Peyer's patch (tissue), 4 donors: ENCODE data around the gene ADISSP. TPM values are rescaled to one million over a fixed set of nuclear protein-coding genes. Genes with fewer than 3 reads are reported as not detected.

ENCODE experiments used
- DNase-seq, 3 donors: peaks; one replicate each; pipeline ENCODE4 v3.0.0-alpha.2; 2017 to 2019
- H3K27ac ChIP-seq, 4 donors: fragments of 200-600 bp; sonication (generic); one replicate each; pipeline ENCODE4 v1.5.1; 2016 to 2019
- H3K27me3 ChIP-seq, 2 donors: fragments of 200-600 bp; sonication (generic); one replicate each; pipeline ENCODE4 v1.5.1; 2019
- H3K36me3 ChIP-seq, 3 donors: fragments of 200-600 bp; sonication (generic); one replicate each; pipeline ENCODE4 v1.5.1; 2016 to 2019
- H3K4me1 ChIP-seq, 4 donors: fragments of 200-600 bp; sonication (generic); one replicate each; pipeline ENCODE4 v1.5.1; 2016 to 2019
- H3K4me3 ChIP-seq, 4 donors: fragments of 200-600 bp; sonication (generic); 1 replicate in 3 of 4; 2 replicates in 1 of 4; pipeline ENCODE4 v1.5.1; 2016 to 2019; ENCODE audit warnings: mild to moderate bottlenecking in 1 of 4
- H3K9me3 ChIP-seq, 4 donors: fragments of 200-600 bp; sonication (generic); one replicate each; pipeline ENCODE4 v1.5.1; 2016 to 2019; ENCODE audit warnings: mild to moderate bottlenecking in 1 of 4
- CTCF ChIP-seq, 6 experiments: fragments of 450-650 bp in 4 of 6; fragments of 200-600 bp in 2 of 6; sonication (generic) in 1 of 6; IDR thresholded peaks; one replicate each; pipeline ENCODE4 v1.5.1; 2017 to 2019; ENCODE audit warnings: antibody characterized with exemption in 6 of 6, mild to moderate bottlenecking in 3 of 6, moderate library complexity in 1 of 6
- POLR2A ChIP-seq, 2 donors: fragments of 450-650 bp; IDR thresholded peaks; one replicate each; pipeline ENCODE4 v1.5.1; 2017; ENCODE audit warnings: antibody characterized with exemption in 2 of 2, mild to moderate bottlenecking in 2 of 2, moderate library complexity in 2 of 2
- total RNA-seq, 4 donors: library from RNA; depleted of rRNA; stranded (reverse); fragments of >200 nt; gene quantifications; one replicate each; pipeline ENCODE4 v1.1.0, GENCODE V29; 2016

ADISSP gene
- total RNA-seq, 4 donors from 2014 or later, result 7.4 to 13.2 (median 10.2) TPM

GRCh38 chr20:3754276-3754630 is 13.3 kb downstream of the ADISSP start:
- Histone ChIP-seq H3K4me3 (no peak overlapping the region), H3K9me3 (no peaks in the 10 kb centered on the region), H3K36me3 (peaks cover 0 to 5% (median 0%) of the 10 kb centered on the region in 3 donors), H3K27me3 (peaks cover 0 to 5% of the 10 kb centered on the region in 2 donors), H3K27ac (no peak overlapping the region), H3K4me1 (peaks cover 0 to 24% (median 2%) of the 10 kb centered on the region in 4 donors)
- DNase-seq, result peak in 1 of 3 donors; percentile 35
- TF ChIP-seq CTCF (IDR thresholded peaks at IDR 0.05) (no peak), POLR2A (IDR thresholded peaks at IDR 0.05) (no peak)

GRCh38 chr20:3753501-3754275 is 13.9 kb downstream of the ADISSP start:
- peak in 1 of 3 donors; percentile 38 for DNase-seq
- Histone ChIP-seq H3K9me3 (no peaks in the 10 kb centered on the region), H3K36me3 (peaks cover 0 to 5% (median 0%) of the 10 kb centered on the region in 3 donors), H3K4me1 (peaks cover 0 to 24% (median 2%) of the 10 kb centered on the region in 4 donors), H3K27ac (no peak overlapping the region), H3K4me3 (no peak overlapping the region), H3K27me3 (peaks cover 0 to 5% of the 10 kb centered on the region in 2 donors)
- TF ChIP-seq CTCF (IDR thresholded peaks at IDR 0.05), result no peak
- TF ChIP-seq POLR2A (IDR thresholded peaks at IDR 0.05), result no peak

GRCh38 chr20:3753098-3753497 is 14.5 kb downstream of the ADISSP start:
- Histone ChIP-seq H3K27me3 (peaks cover 0 to 5% of the 10 kb centered on the region in 2 donors), H3K27ac (no peak overlapping the region), H3K4me1 (peaks cover 0 to 24% (median 2%) of the 10 kb centered on the region in 4 donors), H3K36me3 (peaks cover 0 to 2% (median 0%) of the 10 kb centered on the region in 3 donors), H3K9me3 (no peaks in the 10 kb centered on the region), H3K4me3 (no peak overlapping the region)
- DNase-seq, result peak; percentile 60 to 87 (median 63)
- TF ChIP-seq POLR2A (IDR thresholded peaks at IDR 0.05) (no peak), CTCF (IDR thresholded peaks at IDR 0.05) (peak; percentile 34 to 73 (median 68))

GRCh38 chr20:3752386-3752759 is 15.2 kb downstream of the ADISSP start:
- Histone ChIP-seq H3K27me3 (peaks cover 0 to 5% of the 10 kb centered on the region in 2 donors), H3K27ac (no peak overlapping the region), H3K4me1 (peaks cover 0 to 24% (median 2%) of the 10 kb centered on the region in 4 donors), H3K9me3 (no peaks in the 10 kb centered on the region), H3K36me3 (no peaks in the 10 kb centered on the region), H3K4me3 (peak overlapping the region in 3 of 4 donors; percentile 36 to 51 (median 39))
- DNase-seq, result no peak
- TF ChIP-seq CTCF (IDR thresholded peaks at IDR 0.05) (no peak), POLR2A (IDR thresholded peaks at IDR 0.05) (no peak)

- no peaks in the 10 kb centered on the region for H3K9me3 ChIP-seq
- peak overlapping the region in 3 of 4 donors; percentile 36 to 51 (median 39) for H3K4me3 ChIP-seq
- peaks cover 0 to 24% (median 2%) of the 10 kb centered on the region in 4 donors for H3K4me1 ChIP-seq
- no peaks in the 10 kb centered on the region for H3K36me3 ChIP-seq
- H3K27ac ChIP-seq, result no peak overlapping the region
- TF ChIP-seq POLR2A (IDR thresholded peaks at IDR 0.05), result no peak
- TF ChIP-seq CTCF (IDR thresholded peaks at IDR 0.05), result no peak
- peak; percentile 30 to 68 (median 64) for DNase-seq
- peaks cover 0 to 5% of the 10 kb centered on the region in 2 donors for H3K27me3 ChIP-seq
These were observed 15.7 kb downstream of the ADISSP start for GRCh38 chr20:3751675-3752385.
